ENCODE measurements around the gene C9orf50. TPM values are rescaled to one million over a fixed set of nuclear protein-coding genes. Genes with fewer than 3 reads are reported as not detected.

The C9orf50 gene
- polyA plus RNA-seq, 1 donor from 2014 or later = not detected

GRCh38 chr9:129640086-129640870 is 19.4 kb upstream of the C9orf50 start:
- H3K9me3 ChIP-seq (ENCODE audit: low read length) = no peaks in the 10 kb centered on the region
- H3K9ac ChIP-seq (ENCODE audit: low read length) = peak overlapping the region; percentile 89
- H3K79me2 ChIP-seq (replicated peaks; ENCODE audit: insufficient read depth, low read length) = peaks cover 15% of the 10 kb centered on the region
- H3K4me2 ChIP-seq (ENCODE audit: low read length) = peak overlapping the region; percentile 69
- no peaks in the 10 kb centered on the region for H3F3A ChIP-seq (ENCODE audit: insufficient read depth, low read length, poor library complexity, severe bottlenecking)
- no peaks in the 10 kb centered on the region for H3K36me3 ChIP-seq (ENCODE audit: insufficient read depth, low read length)
- H3K9me2 ChIP-seq (ENCODE audit: insufficient read depth, low read length) = no peaks in the 10 kb centered on the region
- H2AFZ ChIP-seq (ENCODE audit: low read depth, low read length) = no peak overlapping the region
- no peak overlapping the region for H3K27ac ChIP-seq (ENCODE audit: low read length)
- H4K20me1 ChIP-seq (ENCODE audit: insufficient read depth) = peaks cover 9% of the 10 kb centered on the region
- peak overlapping the region; percentile 99 for H3K4me3 ChIP-seq (ENCODE audit: low read length)
- no peak for TF ChIP-seq SMC3 (conservative IDR thresholded peaks at IDR 0.05; ENCODE audit: poor library complexity)
- TF ChIP-seq RAD21 (conservative IDR thresholded peaks at IDR 0.05) = no peak
- no peak for TF ChIP-seq TAF1 (IDR thresholded peaks at IDR 0.05; ENCODE audit: low read depth)
- TF ChIP-seq CTCF (IDR thresholded peaks at IDR 0.05; ENCODE audit: poor library complexity, severe bottlenecking) = no peak
- TF ChIP-seq EP300 (conservative IDR thresholded peaks at IDR 0.05; ENCODE audit: poor library complexity, severe bottlenecking) = no peak
- TF ChIP-seq EZH2 (IDR thresholded peaks at IDR 0.05; ENCODE audit: borderline replicate concordance, insufficient read depth, low read length, poor library complexity, severe bottlenecking) = no peak
- TF ChIP-seq REST (IDR thresholded peaks at IDR 0.05; ENCODE audit: borderline replicate concordance) = no peak
- TF ChIP-seq MXI1 (conservative IDR thresholded peaks at IDR 0.05; ENCODE audit: poor library complexity, severe bottlenecking) = no peak
- TF ChIP-seq POLR2AphosphoS5 (IDR thresholded peaks at IDR 0.05) = no peak
- no peaks in the 10 kb centered on the region for H3K27me3 ChIP-seq (ENCODE audit: insufficient read depth, low read depth, low read length)

GRCh38 chr9:129639756-129640085 is 18.8 kb upstream of the C9orf50 start:
- H3K9ac ChIP-seq (ENCODE audit: low read length) = no peak overlapping the region
- no peaks in the 10 kb centered on the region for H3K9me3 ChIP-seq (ENCODE audit: low read length)
- H4K20me1 ChIP-seq (ENCODE audit: insufficient read depth) = peaks cover 12% of the 10 kb centered on the region
- no peak overlapping the region for H3K27ac ChIP-seq (ENCODE audit: low read length)
- peak overlapping the region; percentile 99 for H3K4me3 ChIP-seq (ENCODE audit: low read length)
- H3K36me3 ChIP-seq (ENCODE audit: insufficient read depth, low read length) = no peaks in the 10 kb centered on the region
- H3K79me2 ChIP-seq (replicated peaks; ENCODE audit: insufficient read depth, low read length) = peaks cover 15% of the 10 kb centered on the region
- TF ChIP-seq RAD21 (conservative IDR thresholded peaks at IDR 0.05) (no peak), TAF1 (IDR thresholded peaks at IDR 0.05; ENCODE audit: low read depth) (no peak), CTCF (IDR thresholded peaks at IDR 0.05; ENCODE audit: poor library complexity, severe bottlenecking) (no peak), REST (IDR thresholded peaks at IDR 0.05; ENCODE audit: borderline replicate concordance) (no peak), POLR2AphosphoS5 (IDR thresholded peaks at IDR 0.05) (no peak), SMC3 (conservative IDR thresholded peaks at IDR 0.05; ENCODE audit: poor library complexity) (no peak), EZH2 (IDR thresholded peaks at IDR 0.05; ENCODE audit: borderline replicate concordance, insufficient read depth, low read length, poor library complexity, severe bottlenecking) (no peak), EP300 (conservative IDR thresholded peaks at IDR 0.05; ENCODE audit: poor library complexity, severe bottlenecking) (no peak), MXI1 (conservative IDR thresholded peaks at IDR 0.05; ENCODE audit: poor library complexity, severe bottlenecking) (no peak)
- no peaks in the 10 kb centered on the region for H3K27me3 ChIP-seq (ENCODE audit: insufficient read depth, low read depth, low read length)
- no peaks in the 10 kb centered on the region for H3F3A ChIP-seq (ENCODE audit: insufficient read depth, low read length, poor library complexity, severe bottlenecking)
- no peaks in the 10 kb centered on the region for H3K9me2 ChIP-seq (ENCODE audit: insufficient read depth, low read length)
- no peak overlapping the region for H2AFZ ChIP-seq (ENCODE audit: low read depth, low read length)
- H3K4me2 ChIP-seq (ENCODE audit: low read length) = no peak overlapping the region

All from neural cell (in vitro differentiated cells).